Right cardiac atrium (tissue), 5 donors: Measurements from ENCODE around the gene SPINK1. TPM values are rescaled to one million over a fixed set of nuclear protein-coding genes. Genes with fewer than 3 reads are reported as not detected.
A peak's percentile ranks its signal among the peaks of the same experiment; 100 is the strongest.

ENCODE experiments used
- ATAC-seq, 2 donors: fragments of 200-7000 bp; cut with Tn5 transposase; one replicate each; pipeline versions ENCODE4 v1.8.0 to v1.9.1; 2020; ENCODE audit warnings: moderate library complexity in 2 of 2, mild to moderate bottlenecking in 1 of 2
- DNase-seq, 3 donors: peaks; one replicate each; pipeline ENCODE4 v3.0.0-alpha.2; 2020
- H3K27ac ChIP-seq: one replicate; pipeline ENCODE4 v1.5.1; 2013; ENCODE audit warnings: mild to moderate bottlenecking, low read length, control low read depth, moderate library complexity
- H3K27me3 ChIP-seq: one replicate; pipeline ENCODE4 v1.6.1; 2013; ENCODE audit not compliant: control insufficient read depth, insufficient read depth
- H3K4me1 ChIP-seq: one replicate; pipeline ENCODE4 v1.6.1; 2013; ENCODE audit warnings: low read length; ENCODE audit not compliant: control insufficient read depth, insufficient read depth
- H3K4me3 ChIP-seq: one replicate; pipeline ENCODE4 v1.5.1; 2013; ENCODE audit warnings: low read length, control low read depth
- H3K9me3 ChIP-seq: one replicate; pipeline ENCODE4 v1.6.1; 2013; ENCODE audit warnings: low read length; ENCODE audit not compliant: control insufficient read depth
- WGBS: extraction: QIAGEN DNeasy Blood & Tissue Kit; methylation state at CpG from one replicate; pipeline ENCODE4 v1.1.7; 2013; 5-methylcytosine and 5-hydroxymethylcytosine counted together
- intact Hi-C, 4 donors: fragments of 100-400 bp; cut with DNase I; formaldehyde crosslinking; loops; one replicate each; pipeline versions ENCODE4 v1.11.0 to v1.14.0; 2022 to 2023
- polyA plus RNA-seq: library from polyadenylated mRNA; stranded (reverse); fragments of 200-250 nt; gene quantifications from one replicate; pipeline ENCODE4 v1.2.3, GENCODE V29; 2013
- total RNA-seq, 4 donors: library from RNA; stranded (reverse); fragmentation: NEBNext Ultra II Directional; extraction: Animal tissue kit (Norgen Biotek cat#: 25700); gene quantifications; one replicate each; pipeline ENCODE4 v1.2.1, GENCODE V29; 2021
- donor health status: healthy with polysubstance abuse.
- donor health status: DM: no; HTN: yes; CAD: no.
- donor health status: DM: no; HTN: no; CAD: no.
- donor health status: DM: no; HTN: yes; CAD: no; lungs with severe emphysema.
- donor health status: DM: yes; HTN: yes; CAD: no.

SPINK1 gene
- total and polyA plus RNA-seq, 5 donors = 0.38 to 1.3 TPM; not detected in 3

DNA sequence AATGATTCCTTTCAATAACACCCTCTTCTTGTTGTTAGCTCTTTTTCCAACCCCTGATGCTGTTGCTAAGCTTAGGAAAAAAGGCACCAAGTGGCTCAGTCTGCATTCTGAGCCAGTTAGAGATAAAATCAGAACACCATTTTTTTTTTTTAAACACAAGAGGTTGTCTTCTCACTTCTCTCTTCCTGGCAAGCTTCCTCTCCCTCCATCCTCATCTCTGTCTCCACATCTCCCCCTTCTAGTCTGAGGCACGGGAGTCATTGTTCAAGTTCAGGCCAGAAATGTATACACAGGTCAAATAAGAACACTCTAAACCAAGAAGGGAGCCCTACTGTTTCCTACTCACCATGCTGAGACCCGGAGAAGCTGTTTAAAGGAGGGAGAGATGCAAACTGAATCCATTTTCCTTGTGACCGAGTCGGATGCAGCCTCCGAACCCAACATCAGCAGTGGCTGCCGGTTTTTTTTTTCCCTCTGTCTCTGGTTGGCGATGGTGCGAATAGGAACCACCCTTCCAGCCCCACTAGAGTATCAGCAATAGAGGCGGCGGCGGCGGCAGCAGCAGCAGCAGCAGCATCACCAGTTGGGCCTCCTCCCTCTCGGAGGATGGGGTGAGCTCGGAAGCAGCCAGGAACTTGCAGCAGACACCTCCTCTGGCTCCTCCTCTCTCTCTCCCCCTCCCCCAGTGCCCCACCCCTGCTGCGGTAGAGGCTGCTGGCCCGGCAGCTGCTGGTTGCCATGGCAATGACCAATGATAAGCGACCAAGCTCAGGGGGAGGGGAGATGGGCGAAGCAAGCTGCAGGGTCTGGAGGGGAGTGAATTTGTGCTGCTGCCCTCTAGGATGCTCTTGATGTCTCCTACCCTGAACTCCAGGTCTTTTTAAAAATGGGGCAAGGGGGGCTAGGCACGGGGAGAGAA is 49.1 kb downstream of the SPINK1 start, which contains the start of gene JAKMIP2:
Gene JAKMIP2 (minus strand): TSS at position 619 of the 919 bp plus-strand sequence. CDS start 110,922 bp downstream, outside the sequence.
- ATAC-seq = peak; percentile 90 to 95
- H3K4me1 ChIP-seq = no peaks in the 10 kb centered on the region
- intact Hi-C loops = no loop called here
- WGBS = 2% methylated on average over 19 of the region's 19 CpGs
- H3K27ac ChIP-seq = no peak within 1 kb of the TSS
- peak; percentile 80 to 93 (median 91) for DNase-seq
- no peaks in the 10 kb centered on the region for H3K27me3 ChIP-seq
- no peaks in the 10 kb centered on the region for H3K9me3 ChIP-seq
- peak within 1 kb of the TSS; percentile 9 for H3K4me3 ChIP-seq

DNA sequence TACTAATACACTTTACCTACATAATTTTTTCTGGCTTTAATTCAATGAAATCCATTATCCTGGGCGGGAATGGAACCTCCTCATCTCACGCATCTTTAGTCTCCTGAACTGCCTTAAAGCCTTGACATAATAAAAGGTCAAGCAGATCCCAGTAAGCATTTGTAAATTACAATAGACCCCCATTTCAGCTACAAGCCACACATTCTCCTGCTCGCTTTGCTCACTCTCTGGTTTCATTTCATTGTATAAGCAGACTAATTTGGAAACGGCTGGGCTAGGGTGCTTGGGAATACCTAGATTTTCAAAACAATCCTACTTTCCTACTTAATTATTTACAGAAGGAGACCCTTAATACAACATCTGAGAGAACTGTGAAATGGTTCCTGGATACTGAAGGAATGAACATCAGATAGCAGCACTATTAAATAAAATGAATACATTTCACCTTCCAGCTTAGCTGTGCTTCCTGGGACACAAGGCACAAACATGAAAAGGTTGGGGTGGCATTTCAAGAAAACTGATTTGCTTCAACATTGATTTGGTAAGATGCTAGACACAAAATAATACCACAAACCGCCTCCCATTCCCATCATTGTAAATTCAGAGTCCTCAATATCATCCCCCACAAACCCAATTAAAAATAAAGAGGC is 50.4 kb downstream of the SPINK1 start:
- no peaks in the 10 kb centered on the region for H3K27me3 ChIP-seq
- ATAC-seq (no peak), DNase-seq (no peak)
- no peak overlapping the region for H3K4me3 ChIP-seq
- H3K27ac ChIP-seq = no peak overlapping the region
- no peaks in the 10 kb centered on the region for H3K9me3 ChIP-seq
- intact Hi-C loops = no loop called here
- 80% methylated on average over 5 of the region's 5 CpGs for WGBS
- no peaks in the 10 kb centered on the region for H3K4me1 ChIP-seq

DNA sequence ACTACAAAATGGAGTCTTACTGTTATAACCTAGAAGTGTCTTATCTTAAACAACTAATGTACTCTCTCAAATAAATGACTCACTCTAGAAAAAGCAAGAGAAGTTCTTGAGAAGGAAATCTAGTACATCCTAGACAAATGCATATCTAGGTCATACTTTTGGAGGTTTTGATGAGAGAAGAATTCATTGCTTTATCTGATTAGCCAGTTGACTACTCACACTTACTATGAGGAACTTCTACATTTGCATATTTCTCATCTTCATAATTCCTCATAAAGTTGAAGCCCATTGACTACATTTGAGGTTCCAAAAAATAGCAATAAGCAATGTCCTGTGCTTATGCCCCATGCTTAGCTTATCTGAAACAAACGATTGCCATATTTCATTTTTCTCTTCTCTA is 51.8 kb downstream of the SPINK1 start:
- WGBS = 74% methylated on average over 1 of the region's 1 CpG
- intact Hi-C loops = no loop called here
- Histone ChIP-seq H3K9me3 (no peaks in the 10 kb centered on the region), H3K27ac (no peak overlapping the region), H3K4me1 (no peaks in the 10 kb centered on the region), H3K27me3 (no peaks in the 10 kb centered on the region), H3K4me3 (no peak overlapping the region)
- ATAC-seq (no peak), DNase-seq (no peak)

DNA sequence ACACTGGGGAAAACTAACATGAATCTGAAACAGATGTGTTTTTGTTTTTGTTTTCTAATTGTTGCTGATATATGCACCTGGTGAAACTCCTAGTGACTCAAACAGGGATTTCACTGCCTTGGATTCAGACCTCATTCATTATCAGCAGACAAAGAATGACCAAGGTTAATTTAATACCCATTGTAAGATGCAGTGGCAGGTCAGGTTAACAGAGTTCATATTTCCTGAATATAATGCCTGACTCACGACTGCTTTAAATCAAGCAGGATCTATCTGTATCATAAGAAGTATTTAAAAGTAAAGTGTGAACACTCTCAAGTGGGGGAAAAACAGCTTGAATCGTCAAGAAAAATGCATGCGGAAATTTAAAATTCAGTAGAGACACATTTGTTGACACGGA is 54.5 kb downstream of the SPINK1 start:
- WGBS = 86% methylated on average over 4 of the region's 4 CpGs
- intact Hi-C loops = no loop called here

More for the DNA sequence above, 54.5 kb downstream of the SPINK1 start:
- Histone ChIP-seq H3K9me3 (no peaks in the 10 kb centered on the region), H3K27ac (no peak overlapping the region), H3K27me3 (no peaks in the 10 kb centered on the region), H3K4me1 (no peaks in the 10 kb centered on the region), H3K4me3 (no peak overlapping the region)
- DNase-seq = no peak
- ATAC-seq = no peak

Other genes starting within 250 kb of the SPINK1 start
- gene JAKMIP2, start 48.9 kb downstream of the SPINK1 start, total RNA-seq = 1 to 10 TPM in 2 of 4 donors, under 1 TPM in 2; 0.66 to 1.3 (median 1.1) TPM
- gene JAKMIP2, start 48.9 kb downstream of the SPINK1 start, polyA plus RNA-seq = 0.32 TPM
- under 1 TPM in 1 of 4 donors, not detected in 3; 0.95 TPM for gene SCGB3A2, start 47.0 kb upstream of the SPINK1 start, total RNA-seq
- gene SCGB3A2, start 47.0 kb upstream of the SPINK1 start, polyA plus RNA-seq = 0.34 TPM
- 1 to 10 TPM; 1.5 to 3.5 (median 2.6) TPM for gene C5orf46, start 74.9 kb upstream of the SPINK1 start, total RNA-seq
- gene C5orf46, start 74.9 kb upstream of the SPINK1 start, polyA plus RNA-seq = 6.0 TPM
- gene SPINK5, start 232.3 kb upstream of the SPINK1 start, total RNA-seq = 1 to 10 TPM in 2 of 4 donors, under 1 TPM in 2; 0.82 to 3.0 (median 1.6) TPM
- gene SPINK5, start 232.3 kb upstream of the SPINK1 start, polyA plus RNA-seq = 1.3 TPM